IPS DF 6.9 (cell line): ENCODE results near the gene PITX3.

Source experiments
- DNase-seq: peaks from one replicate; pipeline ENCODE4 v3.0.0-alpha.2; 2013; ENCODE audit warnings: low read depth, low spot score
- H3K27ac ChIP-seq: one replicate; pipeline ENCODE4 v1.5.1; 2013; ENCODE audit warnings: low read length, control low read depth
- H3K27me3 ChIP-seq: 2 replicates; pipeline ENCODE4 v1.6.1; 2013; ENCODE audit warnings: mild to moderate bottlenecking, low read length; ENCODE audit not compliant: control insufficient read depth, insufficient read depth
- H3K36me3 ChIP-seq: 2 replicates; pipeline ENCODE4 v1.6.1; 2013; ENCODE audit warnings: low read length; ENCODE audit not compliant: control insufficient read depth, insufficient read depth
- H3K4me1 ChIP-seq: 2 replicates; pipeline ENCODE4 v1.6.1; 2013; ENCODE audit warnings: low read length; ENCODE audit not compliant: control insufficient read depth, insufficient read depth
- H3K4me3 ChIP-seq: 2 replicates; pipeline ENCODE4 v1.5.1; 2013; ENCODE audit warnings: mild to moderate bottlenecking, low read length
- H3K9me3 ChIP-seq: 2 replicates; pipeline ENCODE4 v1.6.1; 2013; ENCODE audit warnings: low read length, inconsistent platforms; ENCODE audit not compliant: control insufficient read depth, insufficient read depth
- WGBS: extraction: QIAGEN DNeasy Blood & Tissue Kit; methylation state at CpG from one replicate; pipeline ENCODE4 v1.1.7; 2013; ENCODE audit warnings: mixed read lengths, missing lambda C conversion rate; ENCODE audit not compliant: insufficient read length, insufficient coverage; 5-methylcytosine and 5-hydroxymethylcytosine counted together

PITX3 gene

GRCh38 chr10:102241444-102242117 lies at the start of gene PITX3:
TSS of gene PITX3 (minus strand) at chr10:102241512. CDS start at chr10:102232080, 9,432 bp downstream.
- H3K4me3 ChIP-seq = peak within 1 kb of the TSS; percentile 52; the same call in 1 of the 2 replicates
- peaks cover 42% of the 10 kb centered on the region for H3K27me3 ChIP-seq
- no peaks in the 10 kb centered on the region for H3K9me3 ChIP-seq
- no peaks in the 10 kb centered on the region for H3K36me3 ChIP-seq
- no peak for DNase-seq
- H3K27ac ChIP-seq = no peak within 1 kb of the TSS
- no CpG with 5 or more reads among the region's 57 CpGs for WGBS
- no peaks in the 10 kb centered on the region; the same call in 1 of the 2 replicates for H3K4me1 ChIP-seq

DNA sequence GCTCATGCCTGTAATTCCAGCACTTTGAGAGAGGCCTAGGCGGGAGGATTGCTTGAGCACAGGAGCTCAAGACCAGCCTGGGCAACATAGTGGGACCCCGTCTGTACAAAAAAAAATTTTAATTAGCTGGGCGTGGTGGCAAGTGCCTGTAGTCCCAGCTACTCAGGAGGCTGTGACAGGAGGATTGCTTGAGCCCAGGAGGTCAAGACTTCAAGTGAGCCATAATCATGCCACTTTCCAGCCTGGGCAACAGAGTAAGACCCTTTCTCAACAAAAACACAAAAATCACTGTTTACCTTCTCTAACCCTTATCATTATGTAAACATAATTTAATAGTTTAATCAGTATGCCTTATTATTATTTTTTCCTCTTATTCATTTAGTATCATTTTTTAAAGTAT lies 48.5 kb upstream of the PITX3 start:
- no peak overlapping the region for H3K27ac ChIP-seq
- DNase-seq = no peak
- no peaks in the 10 kb centered on the region for H3K9me3 ChIP-seq
- no peaks in the 10 kb centered on the region for H3K4me1 ChIP-seq
- H3K4me3 ChIP-seq = no peak overlapping the region
- WGBS = no CpG with 5 or more reads among the region's 3 CpGs
- H3K36me3 ChIP-seq = no peaks in the 10 kb centered on the region
- H3K27me3 ChIP-seq = no peaks in the 10 kb centered on the region

- no peaks in the 10 kb centered on the region for H3K27me3 ChIP-seq
- H3K9me3 ChIP-seq = no peaks in the 10 kb centered on the region
- no CpG with 5 or more reads among the region's 2 CpGs for WGBS
- no peaks in the 10 kb centered on the region for H3K4me1 ChIP-seq
- no peak overlapping the region for H3K4me3 ChIP-seq
- no peak overlapping the region for H3K27ac ChIP-seq
- DNase-seq = no peak
- no peaks in the 10 kb centered on the region for H3K36me3 ChIP-seq
Measured at GRCh38 chr10:102289356-102289755, 48.0 kb upstream of the PITX3 start.

DNA sequence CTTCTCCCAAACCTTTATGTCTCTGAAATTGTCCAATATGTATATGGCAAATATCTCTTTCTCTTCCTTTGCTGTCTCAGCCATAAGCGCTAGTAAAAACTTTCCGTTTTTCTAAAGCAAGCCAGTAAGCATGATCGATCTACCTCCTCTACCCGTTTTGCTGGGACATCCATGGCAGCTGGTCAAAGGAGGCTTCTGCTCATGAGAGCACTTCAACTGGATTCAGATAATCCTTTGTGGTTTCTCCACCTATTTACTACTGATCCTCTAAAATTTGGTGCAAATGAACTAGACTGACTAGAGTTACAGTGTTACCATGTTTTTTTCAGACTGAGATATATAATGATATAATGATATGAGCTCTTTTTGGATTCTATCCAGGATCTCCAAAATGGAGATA lies 46.7 kb upstream of the PITX3 start:
- Histone ChIP-seq H3K4me1 (no peaks in the 10 kb centered on the region), H3K9me3 (no peaks in the 10 kb centered on the region), H3K27me3 (no peaks in the 10 kb centered on the region), H3K36me3 (no peaks in the 10 kb centered on the region), H3K4me3 (no peak overlapping the region), H3K27ac (no peak overlapping the region)
- WGBS = no CpG with 5 or more reads among the region's 4 CpGs
- DNase-seq = no peak

DNA sequence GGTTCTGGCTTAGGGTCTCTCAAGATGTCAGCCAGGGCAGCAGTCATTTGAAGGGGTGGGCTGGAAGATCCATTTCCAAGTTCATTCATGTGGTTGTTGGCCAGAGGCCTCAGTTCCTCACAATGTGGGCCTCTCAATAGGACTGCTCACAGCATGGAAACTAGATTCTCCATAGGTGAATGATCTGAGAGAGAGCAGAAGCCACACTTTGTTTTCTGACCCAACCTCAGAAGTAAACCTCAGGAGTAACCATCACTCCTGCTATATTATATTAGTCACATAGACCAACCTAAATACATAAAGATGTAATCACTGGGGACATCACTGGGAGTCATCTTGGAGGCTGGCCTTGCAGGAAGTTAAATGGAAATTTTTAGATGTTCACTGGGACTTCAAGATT lies 46.2 kb upstream of the PITX3 start:
- DNase-seq = no peak
- Histone ChIP-seq H3K27me3 (no peaks in the 10 kb centered on the region), H3K4me1 (no peaks in the 10 kb centered on the region), H3K4me3 (no peak overlapping the region), H3K27ac (no peak overlapping the region), H3K36me3 (no peaks in the 10 kb centered on the region), H3K9me3 (no peaks in the 10 kb centered on the region)

DNA sequence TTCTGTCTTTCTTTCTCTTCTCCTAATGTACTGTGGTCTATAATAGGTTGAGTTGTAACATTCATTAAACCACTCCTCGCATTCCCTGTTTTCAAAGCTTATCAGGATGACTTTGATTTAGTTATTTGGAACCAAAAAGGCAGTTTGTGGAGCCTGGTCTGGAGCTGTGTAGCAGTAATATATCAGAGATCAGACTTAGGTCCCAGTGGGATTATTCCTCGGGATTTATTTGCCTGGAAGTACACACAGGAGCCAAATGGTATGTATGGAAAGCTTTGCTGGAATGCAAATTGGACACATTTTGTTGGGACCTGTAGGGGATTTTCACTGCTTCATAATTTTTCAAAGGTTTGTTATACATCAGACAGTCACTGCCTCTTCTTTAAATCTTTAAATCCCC lies 44.9 kb upstream of the PITX3 start:
- DNase-seq = no peak
- no CpG with 5 or more reads among the region's 2 CpGs for WGBS

GRCh38 chr10:102285133-102285532 lies 43.8 kb upstream of the PITX3 start:
- Histone ChIP-seq H3K4me3 (no peak overlapping the region), H3K4me1 (no peaks in the 10 kb centered on the region), H3K27me3 (no peaks in the 10 kb centered on the region), H3K36me3 (no peaks in the 10 kb centered on the region), H3K27ac (no peak overlapping the region), H3K9me3 (no peaks in the 10 kb centered on the region)
- no CpG with 5 or more reads among the region's 2 CpGs for WGBS
- DNase-seq = no peak

More for the DNA sequence above, 44.9 kb upstream of the PITX3 start:
- no peak overlapping the region for H3K27ac ChIP-seq
- H3K27me3 ChIP-seq = no peaks in the 10 kb centered on the region
- no peaks in the 10 kb centered on the region for H3K36me3 ChIP-seq
- no peaks in the 10 kb centered on the region for H3K4me1 ChIP-seq
- H3K4me3 ChIP-seq = no peak overlapping the region
- no peaks in the 10 kb centered on the region for H3K9me3 ChIP-seq

DNA sequence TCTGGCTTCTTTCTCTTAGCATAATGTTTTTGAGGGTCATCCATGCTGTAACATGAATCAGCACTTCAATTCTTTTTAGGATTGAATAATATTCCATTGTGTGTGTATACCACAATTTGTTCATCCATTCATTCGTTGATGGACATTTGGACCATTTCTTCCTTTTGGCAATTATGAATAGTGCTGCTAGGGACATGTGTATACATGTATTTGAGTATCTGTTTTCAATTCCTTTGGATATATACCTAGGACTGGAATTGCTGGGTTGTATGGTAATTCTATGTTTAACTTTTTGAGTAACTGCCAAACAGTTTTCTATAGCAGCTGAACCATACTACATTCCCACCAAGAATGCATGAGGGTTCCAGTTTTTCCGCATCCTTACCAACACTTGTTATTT lies 43.2 kb upstream of the PITX3 start:
- Histone ChIP-seq H3K9me3 (no peaks in the 10 kb centered on the region), H3K27me3 (no peaks in the 10 kb centered on the region), H3K4me3 (no peak overlapping the region), H3K4me1 (no peaks in the 10 kb centered on the region), H3K36me3 (no peaks in the 10 kb centered on the region), H3K27ac (no peak overlapping the region)
- no peak for DNase-seq
- WGBS = no CpG with 5 or more reads among the region's 2 CpGs

DNA sequence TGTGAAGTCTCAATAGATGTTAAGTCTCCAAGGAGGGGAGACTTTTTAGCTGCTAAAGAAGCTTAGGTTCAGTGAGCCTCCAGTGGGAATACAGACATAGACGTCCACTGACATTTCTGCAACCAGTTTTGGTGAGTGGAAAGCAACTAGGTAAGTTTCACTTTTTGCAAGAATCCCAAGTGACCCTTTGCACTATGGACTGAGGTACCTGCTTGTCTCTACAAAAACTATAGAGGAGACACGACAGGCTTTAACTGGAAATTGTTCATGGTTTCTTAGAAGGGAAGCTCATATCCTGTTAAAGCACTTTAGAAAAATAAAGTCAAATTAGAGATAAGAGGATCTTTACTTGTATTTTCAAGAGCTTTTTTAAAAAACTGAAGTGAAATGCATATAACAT lies 42.6 kb upstream of the PITX3 start:
- no CpG with 5 or more reads among the region's 2 CpGs for WGBS
- no peaks in the 10 kb centered on the region for H3K9me3 ChIP-seq
- H3K27ac ChIP-seq = no peak overlapping the region
- DNase-seq = no peak
- H3K4me3 ChIP-seq = no peak overlapping the region
- H3K4me1 ChIP-seq = no peaks in the 10 kb centered on the region
- H3K27me3 ChIP-seq = no peaks in the 10 kb centered on the region
- no peaks in the 10 kb centered on the region for H3K36me3 ChIP-seq

DNA sequence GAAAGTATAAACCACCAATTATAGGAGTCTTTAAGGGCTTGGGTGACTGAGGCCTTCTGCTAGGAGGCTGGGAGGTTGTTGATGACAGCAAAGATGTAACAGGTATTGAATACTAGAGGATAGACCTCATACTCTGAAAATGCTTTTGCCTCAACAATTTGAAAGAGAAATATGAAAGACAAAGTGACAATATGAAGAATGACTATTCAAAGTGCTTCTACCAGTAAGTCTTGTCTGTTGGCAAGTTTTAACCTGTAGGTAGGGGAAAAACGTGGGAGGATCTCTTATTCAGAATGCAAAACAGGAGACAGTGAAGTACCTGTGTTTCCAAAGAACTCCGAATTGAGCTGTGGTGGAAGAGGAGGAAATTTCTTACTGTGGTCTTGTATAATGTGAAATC lies 42.2 kb upstream of the PITX3 start:
- no peak overlapping the region for H3K27ac ChIP-seq
- WGBS = no CpG with 5 or more reads among the region's 2 CpGs
- no peak overlapping the region for H3K4me3 ChIP-seq
- H3K4me1 ChIP-seq = no peaks in the 10 kb centered on the region
- H3K9me3 ChIP-seq = no peaks in the 10 kb centered on the region
- H3K36me3 ChIP-seq = no peaks in the 10 kb centered on the region
- DNase-seq = no peak
- no peaks in the 10 kb centered on the region for H3K27me3 ChIP-seq

DNA sequence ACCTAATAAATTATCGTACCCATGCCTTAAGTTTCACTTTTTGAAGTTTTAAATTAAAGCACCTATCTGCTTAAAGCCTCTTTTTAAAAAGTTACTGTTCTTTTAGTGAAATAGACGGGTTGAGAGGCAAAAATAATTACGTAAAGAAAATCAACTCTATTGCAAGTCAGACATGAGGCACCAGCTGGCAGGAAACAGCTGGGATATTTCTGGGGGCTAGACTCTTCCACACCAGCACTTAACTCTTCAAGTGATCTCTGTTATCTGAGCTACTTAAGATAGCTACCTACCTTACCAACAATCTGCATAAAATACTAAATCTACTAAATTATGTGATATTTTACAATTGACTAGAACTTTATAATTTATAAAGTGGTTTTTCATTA lies 39.8 kb upstream of the PITX3 start:
- Histone ChIP-seq H3K4me3 (no peak overlapping the region), H3K36me3 (no peaks in the 10 kb centered on the region), H3K4me1 (no peaks in the 10 kb centered on the region), H3K9me3 (no peaks in the 10 kb centered on the region), H3K27me3 (no peaks in the 10 kb centered on the region), H3K27ac (no peak overlapping the region)
- no peak for DNase-seq
- WGBS = no CpG with 5 or more reads among the region's 3 CpGs
